Activated CD4-positive, alpha-beta T cell treated with anti-CD3 and anti-CD28 coated beads, Interleukin-10, Interleukin-2, amounts not matched to agents 100 ng/mL and 50 ng/mL, durations not matched to agents 16 hours and 8 hours (primary cell): Measurements from ENCODE around the gene IL5.
A peak's percentile ranks its signal among the peaks of the same experiment; 100 is the strongest.
"Not testable (repeated sequence)": the region's sequence is repeated elsewhere in the genome, so short reads cannot be mapped to it uniquely, and the experiment has no call there.

Experiments
- DNase-seq: peaks from one replicate; pipeline ENCODE4 v3.0.0-alpha.2; 2020

IL5 gene

GRCh38 chr5:132543472-132544201, at the start of gene IL5:
TSS of gene IL5 (minus strand) at chr5:132543522. CDS start at chr5:132543478, 44 bp downstream.
- peak; percentile 42 for DNase-seq

GRCh38 chr5:132592521-132592920, 49.2 kb upstream of the IL5 start:
- DNase-seq = no peak

GRCh38 chr5:132591145-132591544, 47.8 kb upstream of the IL5 start:
- peak; percentile 20 for DNase-seq

- no peak for DNase-seq
These were observed 46.1 kb upstream of the IL5 start for GRCh38 chr5:132589467-132589866.

GRCh38 chr5:132586063-132586462, 42.7 kb upstream of the IL5 start:
- peak; percentile 39 for DNase-seq

GRCh38 chr5:132584560-132584959, 41.2 kb upstream of the IL5 start:
- not testable (repeated sequence) for DNase-seq

- DNase-seq = peak; percentile 23
These were observed 32.8 kb upstream of the IL5 start for GRCh38 chr5:132576123-132576522.

GRCh38 chr5:132566657-132567056, 23.3 kb upstream of the IL5 start:
- peak; percentile 38 for DNase-seq

- DNase-seq = not testable (repeated sequence)
These were observed 21.2 kb upstream of the IL5 start for GRCh38 chr5:132564555-132564954.

- DNase-seq = peak; percentile 33
These were observed 18.3 kb upstream of the IL5 start for GRCh38 chr5:132561601-132562000.

- no peak for DNase-seq
These were observed 16.2 kb upstream of the IL5 start for GRCh38 chr5:132559383-132560060.

GRCh38 chr5:132557478-132558172, 14.3 kb upstream of the IL5 start:
- DNase-seq = peak; percentile 65

GRCh38 chr5:132556763-132557477, 13.6 kb upstream of the IL5 start, which contains the start of gene RAD50:
TSS of gene RAD50 (plus strand) at chr5:132556977. CDS start at chr5:132557325, 348 bp downstream.
- peak; percentile 97 for DNase-seq

GRCh38 chr5:132556153-132556762, 12.9 kb upstream of the IL5 start:
- DNase-seq = no peak

- DNase-seq = peak; percentile 35
These were observed 6.3 kb upstream of the IL5 start for GRCh38 chr5:132549576-132549975.

GRCh38 chr5:132548834-132549233, 5.5 kb upstream of the IL5 start:
- DNase-seq = not testable (repeated sequence)

- no peak for DNase-seq
These were observed 3.9 kb upstream of the IL5 start for GRCh38 chr5:132547269-132547668.

- peak; percentile 63 for DNase-seq
These were observed 2.8 kb upstream of the IL5 start for GRCh38 chr5:132546108-132546507.

GRCh38 chr5:132540764-132541163, 2.6 kb downstream of the IL5 start:
- DNase-seq = no peak

GRCh38 chr5:132540149-132540548, 3.2 kb downstream of the IL5 start:
- DNase-seq = no peak

GRCh38 chr5:132539716-132540115, 3.6 kb downstream of the IL5 start:
- no peak for DNase-seq

- DNase-seq = peak; percentile 45
These were observed 12.4 kb downstream of the IL5 start for GRCh38 chr5:132530946-132531345.
